COLO668 (cell line): ENCODE data around the gene C1GALT1C1.

Source experiments
- DNase-seq: peaks from one replicate; lab custom pipeline; 2025; ENCODE audit not compliant: unreplicated experiment; lab: John Stamatoyannopoulos, UW

Gene C1GALT1C1

DNA sequence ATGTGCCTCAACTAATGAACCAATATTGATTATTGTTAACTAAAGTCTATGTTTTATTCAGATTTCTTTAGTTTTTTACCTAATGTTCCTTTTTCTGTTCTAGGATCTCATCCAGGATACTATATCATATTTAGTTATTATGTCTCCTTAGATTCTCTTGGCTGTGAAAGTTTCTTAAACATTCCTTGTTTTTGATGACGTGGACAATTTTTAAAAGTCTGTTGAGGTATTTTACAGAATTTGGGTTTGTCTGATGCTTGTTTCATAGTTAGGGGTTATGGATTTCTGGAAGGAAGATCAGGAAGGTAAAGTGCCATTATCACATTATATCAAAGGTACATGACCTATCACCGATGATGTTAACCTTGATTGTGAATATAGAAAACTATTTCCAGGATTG is 44.2 kb downstream of the C1GALT1C1 start:
- DNase-seq: no peak
